HepG2 (cell line): Measurements from ENCODE around the gene ISG20. TPM values are rescaled to one million over a fixed set of nuclear protein-coding genes. Genes with fewer than 3 reads are reported as not detected.

ENCODE experiments used
- AHR ChIP-seq: IDR thresholded peaks from 2 replicates; pipeline ENCODE4 v1.6.1; 2018; ENCODE audit warnings: missing genetic modification reagents, missing compliant biosample characterization
- ATF7 ChIP-seq, 2 experiments: fragments of 450-650 bp in 1 of 2; sonication (generic) in 1 of 2; formaldehyde crosslinking in 1 of 2; IDR thresholded peaks; 2 replicates each; pipeline versions ENCODE4 v1.4.0 to v1.6.1; 2016 to 2020; ENCODE audit warnings: antibody characterized with exemption in 1 of 2, mild to moderate bottlenecking in 1 of 2, missing genetic modification reagents in 1 of 2
- CEBPG ChIP-seq: IDR thresholded peaks from 2 replicates; pipeline ENCODE4 v1.6.1; 2016
- EP300 ChIP-seq, 3 experiments: sonication (generic) in 1 of 3; formaldehyde crosslinking in 1 of 3; IDR thresholded peaks; 2 replicates each; pipeline versions ENCODE4 v1.5.1 to v1.6.1; 2011 to 2020; ENCODE audit warnings: low read depth in 2 of 3, low read length in 2 of 3, borderline replicate concordance in 1 of 3, improper control_type of control experiment in 1 of 3, mild to moderate bottlenecking in 1 of 3, missing genetic modification reagents in 1 of 3, moderate library complexity in 1 of 3
- FOSL1 ChIP-seq: sonication (generic); formaldehyde crosslinking; IDR thresholded peaks from 2 replicates; pipeline ENCODE4 v1.9.0; 2021; ENCODE audit warnings: missing genetic modification reagents, borderline replicate concordance
- HCFC1 ChIP-seq: fragments of 150-350 bp; IDR thresholded peaks from 2 replicates; pipeline ENCODE4 v1.6.1; 2014; ENCODE audit warnings: low read depth, low read length
- HDAC1 ChIP-seq: sonication (generic); formaldehyde crosslinking; IDR thresholded peaks from 2 replicates; pipeline ENCODE4 v1.5.1; 2020; ENCODE audit warnings: mild to moderate bottlenecking, missing genetic modification reagents
- HMGXB4 ChIP-seq, 2 experiments: sonication (generic) in 1 of 2; formaldehyde crosslinking in 1 of 2; IDR thresholded peaks; 2 replicates each; pipeline versions ENCODE4 v1.4.0 to v1.6.1; 2018 to 2020; ENCODE audit warnings: missing genetic modification reagents in 2 of 2, borderline replicate concordance in 1 of 2, low read depth in 1 of 2, mild to moderate bottlenecking in 1 of 2, missing biosample characterization in 1 of 2
- JUND ChIP-seq: sonication (generic); formaldehyde crosslinking; IDR thresholded peaks from 2 replicates; pipeline ENCODE4 v1.8.0; 2022; ENCODE audit warnings: mild to moderate bottlenecking, missing genetic modification reagents
- MZF1 ChIP-seq: sonication (generic); formaldehyde crosslinking; IDR thresholded peaks from 2 replicates; pipeline ENCODE4 v1.8.1; 2023; ENCODE audit warnings: mild to moderate bottlenecking, missing genetic modification reagents, borderline replicate concordance
- PATZ1 ChIP-seq: sonication (generic); formaldehyde crosslinking; IDR thresholded peaks from 2 replicates; pipeline ENCODE4 v1.4.0; 2020; ENCODE audit warnings: missing genetic modification reagents
- SP1 ChIP-seq, 2 experiments: fragments of 450-650 bp in 1 of 2; sonication (generic) in 1 of 2; formaldehyde crosslinking in 1 of 2; IDR thresholded peaks; 2 replicates each; pipeline versions ENCODE4 v1.4.0 to v1.6.1; 2016 to 2020; ENCODE audit warnings: missing genetic modification reagents in 1 of 2
- TIGD3 ChIP-seq: sonication (generic); formaldehyde crosslinking; IDR thresholded peaks from 2 replicates; pipeline ENCODE4 v1.5.1; 2020; ENCODE audit warnings: mild to moderate bottlenecking, missing genetic modification reagents, borderline replicate concordance
- ZBTB21 ChIP-seq: sonication (generic); formaldehyde crosslinking; IDR thresholded peaks from 2 replicates; pipeline ENCODE4 v1.4.0; 2020; ENCODE audit warnings: missing genetic modification reagents
- ZBTB26 ChIP-seq: IDR thresholded peaks from 2 replicates; pipeline ENCODE4 v1.6.1; 2016; ENCODE audit warnings: missing compliant biosample characterization, missing genetic modification reagents, borderline replicate concordance
- ZNF180 ChIP-seq: sonication (generic); formaldehyde crosslinking; IDR thresholded peaks from 2 replicates; pipeline ENCODE4 v1.4.0; 2020; ENCODE audit warnings: low read depth, missing genetic modification reagents, borderline replicate concordance
- ZNF501 ChIP-seq: sonication (generic); formaldehyde crosslinking; IDR thresholded peaks from 2 replicates; pipeline ENCODE4 v1.5.1; 2020; ENCODE audit warnings: mild to moderate bottlenecking, moderate library complexity, missing genetic modification reagents
- ZNF549 ChIP-seq: sonication (generic); formaldehyde crosslinking; IDR thresholded peaks from 2 replicates; pipeline ENCODE4 v1.5.0; 2020; ENCODE audit warnings: missing genetic modification reagents
- ZNF607 ChIP-seq: sonication (generic); formaldehyde crosslinking; IDR thresholded peaks from 2 replicates; pipeline ENCODE4 v1.5.1; 2020; ENCODE audit warnings: missing genetic modification reagents, mild to moderate bottlenecking, borderline replicate concordance
- ZNF629 ChIP-seq: sonication (generic); formaldehyde crosslinking; conservative IDR thresholded peaks from 2 replicates; pipeline ENCODE4 v1.5.0; 2020; ENCODE audit warnings: missing genetic modification reagents
- ZNF777 ChIP-seq: sonication (generic); formaldehyde crosslinking; IDR thresholded peaks from 2 replicates; pipeline ENCODE4 v1.4.0; 2020; ENCODE audit warnings: missing genetic modification reagents
- ZSCAN20 ChIP-seq: sonication (generic); formaldehyde crosslinking; IDR thresholded peaks from 2 replicates; pipeline ENCODE4 v1.4.0; 2020; ENCODE audit warnings: missing genetic modification reagents, mild to moderate bottlenecking, borderline replicate concordance
- polyA plus RNA-seq, 8 experiments: library from polyadenylated mRNA; depleted of rRNA in 3 of 8; stranded (reverse) in 7 of 8; unstranded in 1 of 8; fragments of >200 nt; fragmentation: Illumina TruSeq in 4 of 8; extraction: Trizol in 4 of 8; gene quantifications; 2 replicates each; pipeline versions ENCODE4 v1.2.1 to v1.2.3, GENCODE V29; 2011 to 2016; ENCODE audit warnings: low read depth in 4 of 8, missing spikeins in 1 of 8, mixed read lengths in 1 of 8; ENCODE audit not compliant: insufficient read depth in 1 of 8
- total RNA-seq, 5 experiments: library from RNA; depleted of rRNA; stranded (reverse); fragments of >200 nt; fragmentation: Illumina TruSeq; extraction: Trizol; gene quantifications; 2 replicates each; pipeline ENCODE4 v1.2.3, GENCODE V29; 2016; ENCODE audit warnings: low read depth in 1 of 5

ISG20 gene
- total and polyA plus RNA-seq, 2 of the 13 experiments (the other 11 are each of a cell fraction or from before 2014, with no cell fraction given) = 6.3 to 31.5 TPM

GRCh38 chr15:88638626-88639372, at the start of gene ISG20 (continued):
- peak; percentile 70; the same call in 1 of the 2 replicates for TF ChIP-seq TIGD3
- TF ChIP-seq ZBTB21 (CRISPR knock-in tag) = peak; percentile 15; the same call in 1 of the 2 replicates
- peak; percentile 94 for TF ChIP-seq CEBPG (CRISPR knock-in tag)
- TF ChIP-seq MZF1 (CRISPR knock-in tag) = peak; percentile 78; the same call in 1 of the 2 replicates
- TF ChIP-seq PATZ1 (CRISPR knock-in tag) = peak; percentile 69
- TF ChIP-seq ZNF629 (CRISPR knock-in tag) = 0 out of 2 replicates have a peak, but pooled peaks have one; percentile 5
- TF ChIP-seq SP1 (IDR thresholded peaks at IDR 0.05) = no peak
- TF ChIP-seq SP1 (CRISPR knock-in tag; IDR thresholded peaks at IDR 0.05) = peak; percentile 64; the same call in 1 of the 2 replicates
- TF ChIP-seq JUND = peak; percentile 97
- no peak for TF ChIP-seq ZNF180 (CRISPR knock-in tag)
- no peak for TF ChIP-seq ZNF549
- peak; percentile 87 for TF ChIP-seq ZBTB26
- TF ChIP-seq ATF7 (IDR thresholded peaks at IDR 0.05) = peak; percentile 42
- peak; percentile 84 for TF ChIP-seq ATF7 (CRISPR knock-in tag; IDR thresholded peaks at IDR 0.05)
- TF ChIP-seq ZSCAN20 (CRISPR knock-in tag) = no peak
- peak; percentile 40 to 45; a peak in 2 of 4 replicates for TF ChIP-seq EP300 (IDR thresholded peaks at IDR 0.05; ENCODE audit: low read depth in 2 of 2, low read length in 2 of 2)
- TF ChIP-seq EP300 (CRISPR knock-in tag; IDR thresholded peaks at IDR 0.05; ENCODE audit: borderline replicate concordance) = no peak
- peak; percentile 91 for TF ChIP-seq ZNF501 (CRISPR knock-in tag)
- no peak; the same call in 1 of the 2 replicates for TF ChIP-seq AHR (CRISPR knock-in tag)
- no peak for TF ChIP-seq ZNF777
- TF ChIP-seq FOSL1 (CRISPR knock-in tag) = peak; percentile 89
- peak; percentile 69 to 70; a peak in 3 of 4 replicates for TF ChIP-seq HMGXB4 (CRISPR knock-in tag; IDR thresholded peaks at IDR 0.05; ENCODE audit: borderline replicate concordance in 1 of 2, low read depth in 1 of 2)
- TF ChIP-seq ZNF607 (CRISPR knock-in tag) = no peak
- peak; percentile 37; the same call in 1 of the 2 replicates for TF ChIP-seq HCFC1
- TF ChIP-seq HDAC1 (CRISPR knock-in tag) = peak; percentile 94
